RWPE2 (cell line): ENCODE results near the gene COL27A1.
A peak's percentile ranks its signal among the peaks of the same experiment; 100 is the strongest.

ENCODE experiments used
- ATAC-seq: fragments of 200-7000 bp; cut with Tn5 transposase; 3 replicates; pipeline ENCODE4 v1.9.1; 2021; ENCODE audit warnings: low read depth
- DNase-seq: peaks from one replicate; pipeline ENCODE4 v3.0.0-alpha.2; 2020; ENCODE audit warnings: low spot score
- H3K27ac ChIP-seq: fragments of 450-650 bp; 2 replicates; pipeline ENCODE4 v1.5.1; 2017; ENCODE audit warnings: mild to moderate bottlenecking; ENCODE audit not compliant: poor library complexity, severe bottlenecking
- H3K27me3 ChIP-seq: fragments of 250-450 bp; sonication (Bioruptor Pico); 2 replicates; pipeline ENCODE4 v1.5.1; 2021; ENCODE audit warnings: mild to moderate bottlenecking, moderate library complexity; ENCODE audit not compliant: insufficient read depth, poor library complexity, severe bottlenecking
- H3K36me3 ChIP-seq: fragments of 250-450 bp; sonication (Bioruptor Pico); 2 replicates; pipeline ENCODE4 v1.5.1; 2020; ENCODE audit warnings: low read depth, mild to moderate bottlenecking, moderate library complexity
- H3K4me1 ChIP-seq: fragments of 250-450 bp; sonication (Bioruptor Pico); 2 replicates; pipeline ENCODE4 v1.5.1; 2021; ENCODE audit warnings: mild to moderate bottlenecking, moderate library complexity; ENCODE audit not compliant: insufficient read depth, poor library complexity, severe bottlenecking
- H3K4me3 ChIP-seq: fragments of 250-450 bp; sonication (Bioruptor Pico); 2 replicates; pipeline ENCODE4 v1.5.1; 2021; ENCODE audit warnings: mild to moderate bottlenecking, moderate library complexity; ENCODE audit not compliant: severe bottlenecking
- H3K9me3 ChIP-seq: fragments of 250-450 bp; sonication (Bioruptor Pico); 2 replicates; pipeline ENCODE4 v1.5.1; 2021; ENCODE audit warnings: mild to moderate bottlenecking, moderate library complexity; ENCODE audit not compliant: severe bottlenecking
- CTCF ChIP-seq: fragments of 450-650 bp; IDR thresholded peaks from one replicate; pipeline ENCODE4 v1.5.1; 2017; ENCODE audit warnings: mild to moderate bottlenecking, moderate library complexity; ENCODE audit not compliant: poor library complexity, severe bottlenecking

The COL27A1 gene

GRCh38 chr9:114180696-114181606 is 25.6 kb downstream of the COL27A1 start:
- H3K27ac ChIP-seq = no peak overlapping the region
- no peaks in the 10 kb centered on the region for H3K36me3 ChIP-seq
- H3K4me3 ChIP-seq = no peak overlapping the region
- no peaks in the 10 kb centered on the region for H3K27me3 ChIP-seq
- DNase-seq = no peak
- H3K9me3 ChIP-seq = no peaks in the 10 kb centered on the region
- no peak for TF ChIP-seq CTCF
- no peak for ATAC-seq
- H3K4me1 ChIP-seq = peaks cover 7% of the 10 kb centered on the region

GRCh38 chr9:114181607-114182409 is 26.5 kb downstream of the COL27A1 start:
- no peak overlapping the region for H3K4me3 ChIP-seq
- no peak overlapping the region for H3K27ac ChIP-seq
- H3K4me1 ChIP-seq = peaks cover 7% of the 10 kb centered on the region
- H3K9me3 ChIP-seq = no peaks in the 10 kb centered on the region
- H3K27me3 ChIP-seq = no peaks in the 10 kb centered on the region
- ATAC-seq (no peak), DNase-seq (no peak)
- no peak for TF ChIP-seq CTCF
- no peaks in the 10 kb centered on the region for H3K36me3 ChIP-seq

- no peaks in the 10 kb centered on the region for H3K36me3 ChIP-seq
- DNase-seq (no peak), ATAC-seq (no peak)
- no peak overlapping the region for H3K27ac ChIP-seq
- TF ChIP-seq CTCF = no peak
- H3K9me3 ChIP-seq = no peaks in the 10 kb centered on the region
- no peaks in the 10 kb centered on the region for H3K4me1 ChIP-seq
- H3K4me3 ChIP-seq = no peak overlapping the region
- H3K27me3 ChIP-seq = no peaks in the 10 kb centered on the region
Observed at GRCh38 chr9:114183006-114183405, 27.7 kb downstream of the COL27A1 start.

- TF ChIP-seq CTCF = no peak
- Histone ChIP-seq H3K27me3 (no peaks in the 10 kb centered on the region), H3K9me3 (no peaks in the 10 kb centered on the region), H3K4me3 (no peak overlapping the region), H3K27ac (no peak overlapping the region), H3K36me3 (peaks cover 5% of the 10 kb centered on the region; the same call in 1 of the 2 replicates), H3K4me1 (no peaks in the 10 kb centered on the region)
- 0 out of 3 replicates have a peak, but pooled peaks have one; percentile 19 for ATAC-seq
- DNase-seq = no peak
Observed at GRCh38 chr9:114184071-114184470, 28.7 kb downstream of the COL27A1 start.
